ENCODE data around the gene GAL3ST2. TPM values are rescaled to one million over a fixed set of nuclear protein-coding genes. Genes with fewer than 3 reads are reported as not detected.

Gene GAL3ST2
- polyA plus RNA-seq, 1 donor from 2014 or later: not detected

- Histone ChIP-seq H4K20me1 (ENCODE audit: insufficient read depth) (no peaks in the 10 kb centered on the region), H3K27ac (ENCODE audit: low read length) (no peak overlapping the region)
These were observed 36.4 kb downstream of the GAL3ST2 start for GRCh38 chr2:241812730-241813643.

GRCh38 chr2:241813644-241814392 lies 37.2 kb downstream of the GAL3ST2 start:
- H3K9ac ChIP-seq (ENCODE audit: low read length): no peak overlapping the region
- H3K27me3 ChIP-seq (ENCODE audit: insufficient read depth, low read depth, low read length): no peaks in the 10 kb centered on the region
- H3K36me3 ChIP-seq (ENCODE audit: insufficient read depth, low read length): no peaks in the 10 kb centered on the region
- no peaks in the 10 kb centered on the region for H3K79me2 ChIP-seq (replicated peaks; ENCODE audit: insufficient read depth, low read length)
- no peak overlapping the region for H3K4me3 ChIP-seq (ENCODE audit: low read length)
- TF ChIP-seq EP300 (conservative IDR thresholded peaks at IDR 0.05; ENCODE audit: poor library complexity, severe bottlenecking): no peak
- no peak for TF ChIP-seq SMC3 (conservative IDR thresholded peaks at IDR 0.05; ENCODE audit: poor library complexity)
- no peak for TF ChIP-seq REST (IDR thresholded peaks at IDR 0.05; ENCODE audit: borderline replicate concordance)
- no peak for TF ChIP-seq RAD21 (conservative IDR thresholded peaks at IDR 0.05)
- TF ChIP-seq EZH2 (IDR thresholded peaks at IDR 0.05; ENCODE audit: borderline replicate concordance, insufficient read depth, low read length, poor library complexity, severe bottlenecking): no peak
- TF ChIP-seq TAF1 (IDR thresholded peaks at IDR 0.05; ENCODE audit: low read depth): no peak
- no peak for TF ChIP-seq POLR2AphosphoS5 (IDR thresholded peaks at IDR 0.05)
- TF ChIP-seq CTCF (IDR thresholded peaks at IDR 0.05; ENCODE audit: poor library complexity, severe bottlenecking): no peak
- TF ChIP-seq MXI1 (conservative IDR thresholded peaks at IDR 0.05; ENCODE audit: poor library complexity, severe bottlenecking): no peak
- H3K4me2 ChIP-seq (ENCODE audit: low read length): no peak overlapping the region
- H3K9me3 ChIP-seq (ENCODE audit: low read length): no peaks in the 10 kb centered on the region
- H3K9me2 ChIP-seq (ENCODE audit: insufficient read depth, low read length): no peaks in the 10 kb centered on the region
- no peak overlapping the region for H2AFZ ChIP-seq (ENCODE audit: low read depth, low read length)
- no peak overlapping the region for H3K27ac ChIP-seq (ENCODE audit: low read length)
- H4K20me1 ChIP-seq (ENCODE audit: insufficient read depth): no peaks in the 10 kb centered on the region
- no peaks in the 10 kb centered on the region for H3F3A ChIP-seq (ENCODE audit: insufficient read depth, low read length, poor library complexity, severe bottlenecking)

More at GRCh38 chr2:241812730-241813643, 36.4 kb downstream of the GAL3ST2 start:
- no peak overlapping the region for H3K9ac ChIP-seq (ENCODE audit: low read length)
- no peaks in the 10 kb centered on the region for H3K79me2 ChIP-seq (replicated peaks; ENCODE audit: insufficient read depth, low read length)
- H3K4me2 ChIP-seq (ENCODE audit: low read length): no peak overlapping the region
- H2AFZ ChIP-seq (ENCODE audit: low read depth, low read length): no peak overlapping the region
- H3F3A ChIP-seq (ENCODE audit: insufficient read depth, low read length, poor library complexity, severe bottlenecking): no peaks in the 10 kb centered on the region
- H3K4me3 ChIP-seq (ENCODE audit: low read length): no peak overlapping the region
- H3K27me3 ChIP-seq (ENCODE audit: insufficient read depth, low read depth, low read length): no peaks in the 10 kb centered on the region
- H3K36me3 ChIP-seq (ENCODE audit: insufficient read depth, low read length): no peaks in the 10 kb centered on the region
- no peaks in the 10 kb centered on the region for H3K9me2 ChIP-seq (ENCODE audit: insufficient read depth, low read length)
- H3K9me3 ChIP-seq (ENCODE audit: low read length): no peaks in the 10 kb centered on the region
- TF ChIP-seq EZH2 (IDR thresholded peaks at IDR 0.05; ENCODE audit: borderline replicate concordance, insufficient read depth, low read length, poor library complexity, severe bottlenecking) (no peak), REST (IDR thresholded peaks at IDR 0.05; ENCODE audit: borderline replicate concordance) (no peak), TAF1 (IDR thresholded peaks at IDR 0.05; ENCODE audit: low read depth) (no peak), POLR2AphosphoS5 (IDR thresholded peaks at IDR 0.05) (no peak)

Measured in neural cell (in vitro differentiated cells).